Measurements from ENCODE around the gene RCN1.

The RCN1 gene

DNA sequence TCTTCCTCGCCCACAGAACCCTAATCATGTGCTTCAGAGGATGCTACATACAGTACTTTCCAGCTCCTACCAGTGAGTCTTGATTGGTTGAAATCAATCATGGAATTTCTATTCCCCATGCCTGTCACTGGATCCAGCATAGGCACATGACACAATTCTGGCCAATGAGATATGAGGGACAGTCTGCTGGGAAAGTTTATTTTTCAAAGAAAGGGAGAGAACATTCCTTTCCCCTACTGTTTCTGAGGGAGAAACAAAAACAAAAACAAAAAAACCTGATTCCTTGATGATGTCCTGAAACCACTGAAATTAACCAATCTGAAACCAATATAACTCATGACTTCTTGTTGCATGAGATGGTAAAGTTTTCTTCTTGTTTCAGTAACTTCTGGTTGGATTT lies 3.3 kb upstream of the RCN1 start:
- ChIA-PET POLR2A (ENCODE audit: low non-redundant PET) (no interaction called here), CTCF (no interaction called here)
- H3K27ac ChIP-seq, result no peak overlapping the region
- no peak for DNase-seq (ENCODE audit: low spot score)
- TF ChIP-seq, protein P1, sequence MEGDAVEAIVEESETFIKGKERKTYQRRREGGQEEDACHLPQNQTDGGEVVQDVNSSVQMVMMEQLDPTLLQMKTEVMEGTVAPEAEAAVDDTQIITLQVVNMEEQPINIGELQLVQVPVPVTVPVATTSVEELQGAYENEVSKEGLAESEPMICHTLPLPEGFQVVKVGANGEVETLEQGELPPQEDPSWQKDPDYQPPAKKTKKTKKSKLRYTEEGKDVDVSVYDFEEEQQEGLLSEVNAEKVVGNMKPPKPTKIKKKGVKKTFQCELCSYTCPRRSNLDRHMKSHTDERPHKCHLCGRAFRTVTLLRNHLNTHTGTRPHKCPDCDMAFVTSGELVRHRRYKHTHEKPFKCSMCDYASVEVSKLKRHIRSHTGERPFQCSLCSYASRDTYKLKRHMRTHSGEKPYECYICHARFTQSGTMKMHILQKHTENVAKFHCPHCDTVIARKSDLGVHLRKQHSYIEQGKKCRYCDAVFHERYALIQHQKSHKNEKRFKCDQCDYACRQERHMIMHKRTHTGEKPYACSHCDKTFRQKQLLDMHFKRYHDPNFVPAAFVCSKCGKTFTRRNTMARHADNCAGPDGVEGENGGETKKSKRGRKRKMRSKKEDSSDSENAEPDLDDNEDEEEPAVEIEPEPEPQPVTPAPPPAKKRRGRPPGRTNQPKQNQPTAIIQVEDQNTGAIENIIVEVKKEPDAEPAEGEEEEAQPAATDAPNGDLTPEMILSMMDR (conservative IDR thresholded peaks at IDR 0.05; ENCODE audit: low read depth), result no peak

DNA sequence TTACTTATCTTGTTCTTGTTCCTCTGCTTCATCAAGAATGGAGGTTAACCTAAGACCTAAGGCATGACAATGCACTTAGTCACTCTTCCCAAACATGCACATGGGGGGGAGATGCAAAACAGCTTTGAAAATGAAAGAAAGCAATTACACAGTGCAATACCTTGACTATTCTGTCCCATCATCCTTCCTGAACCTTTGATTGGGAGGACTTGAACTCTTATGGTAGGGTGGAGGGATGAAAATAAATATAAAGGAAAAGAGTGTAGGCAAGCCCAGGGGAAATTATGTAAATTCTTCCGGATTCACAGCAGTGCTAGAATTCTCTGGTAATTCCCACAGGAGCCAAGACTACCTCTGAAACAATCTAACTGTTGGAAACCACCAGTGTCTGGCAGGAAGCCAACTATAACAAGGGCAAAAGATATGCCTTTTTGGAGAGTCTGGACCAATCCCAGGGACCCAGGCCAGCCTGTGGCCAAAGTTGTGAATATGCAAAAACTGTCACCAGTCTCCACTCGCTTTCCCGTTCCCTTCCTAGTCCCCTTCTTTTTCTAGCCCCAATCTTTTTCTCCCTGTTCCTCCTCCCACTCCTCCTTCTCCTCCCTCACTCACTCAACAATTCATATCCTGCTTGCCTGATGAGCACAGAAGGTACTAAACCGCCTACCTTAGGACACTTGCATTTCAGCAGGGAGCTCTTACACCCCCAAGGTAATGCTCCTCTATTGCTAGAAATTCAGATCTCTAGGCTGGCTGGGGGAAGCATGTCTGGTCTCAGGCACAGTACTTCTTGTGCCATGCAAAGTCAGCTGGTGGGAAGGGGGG lies 2.5 kb upstream of the RCN1 start:
- TF ChIP-seq, protein P1 (conservative IDR thresholded peaks at IDR 0.05; ENCODE audit: low read depth), result no peak
- CTCF ChIA-PET, result no interaction called here
- DNase-seq (ENCODE audit: low spot score), result peak; percentile 72
- H3K27ac ChIP-seq, result peak overlapping the region; percentile 51
- POLR2A ChIA-PET (ENCODE audit: low non-redundant PET), result no interaction called here

DNA sequence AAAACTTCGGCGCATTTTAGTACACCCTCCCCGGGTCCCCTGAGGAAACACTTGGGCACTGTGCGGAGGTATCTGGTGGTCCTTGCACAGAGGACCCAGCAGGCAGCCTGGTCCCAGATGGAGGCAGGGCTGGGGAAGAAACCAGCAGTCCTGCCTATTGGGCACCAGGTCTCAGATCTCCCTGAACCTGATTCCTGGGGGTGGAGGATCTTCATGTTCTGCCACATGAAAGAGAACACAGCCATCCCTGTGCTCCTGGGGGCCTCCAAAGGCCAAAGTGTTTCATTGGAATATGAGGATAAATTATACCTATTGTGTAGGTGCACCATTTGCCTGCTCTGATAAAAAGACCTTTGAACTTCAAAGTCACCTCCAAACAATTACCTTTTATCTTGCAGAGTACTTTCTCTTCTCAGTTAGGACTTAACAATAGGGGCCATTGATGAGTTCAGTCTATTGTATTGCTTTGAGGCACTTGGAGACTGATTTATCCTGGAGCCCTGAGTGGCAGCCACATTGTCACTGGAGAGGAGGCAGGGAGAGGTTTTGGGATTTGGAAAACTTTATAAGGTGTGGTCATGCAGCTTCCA lies 1.8 kb downstream of the RCN1 start:
- TF ChIP-seq, protein P1 (conservative IDR thresholded peaks at IDR 0.05; ENCODE audit: low read depth), result no peak
- peak overlapping the region; percentile 83 for H3K27ac ChIP-seq
- CTCF ChIA-PET, result no interaction called here
- POLR2A ChIA-PET (ENCODE audit: low non-redundant PET), result no interaction called here
- no peak for DNase-seq (ENCODE audit: low spot score)

DNA sequence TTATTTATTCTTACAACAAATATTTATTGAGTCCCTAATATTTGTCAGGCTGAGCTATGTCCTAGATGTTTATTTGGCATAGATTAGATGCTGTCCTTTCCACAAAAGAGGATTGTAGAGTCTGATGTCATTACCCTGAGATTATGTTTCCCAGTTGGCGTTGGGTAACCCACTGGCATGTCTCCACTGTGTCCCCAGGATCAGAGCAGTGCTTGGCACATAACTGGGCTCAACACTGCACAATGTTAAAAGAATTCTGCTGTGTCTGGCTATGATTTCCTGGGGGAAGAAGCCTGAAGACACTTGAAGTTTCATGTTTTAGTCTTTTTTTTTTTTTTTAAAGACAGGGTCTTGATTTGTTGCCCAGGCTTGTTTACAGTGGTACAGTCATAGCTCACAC lies 4.0 kb downstream of the RCN1 start:
- H3K27ac ChIP-seq, result no peak overlapping the region
- CTCF ChIA-PET, result no interaction called here
- POLR2A ChIA-PET (ENCODE audit: low non-redundant PET), result no interaction called here
- DNase-seq (ENCODE audit: low spot score), result no peak
- TF ChIP-seq, protein P1 (conservative IDR thresholded peaks at IDR 0.05; ENCODE audit: low read depth), result no peak

DNA sequence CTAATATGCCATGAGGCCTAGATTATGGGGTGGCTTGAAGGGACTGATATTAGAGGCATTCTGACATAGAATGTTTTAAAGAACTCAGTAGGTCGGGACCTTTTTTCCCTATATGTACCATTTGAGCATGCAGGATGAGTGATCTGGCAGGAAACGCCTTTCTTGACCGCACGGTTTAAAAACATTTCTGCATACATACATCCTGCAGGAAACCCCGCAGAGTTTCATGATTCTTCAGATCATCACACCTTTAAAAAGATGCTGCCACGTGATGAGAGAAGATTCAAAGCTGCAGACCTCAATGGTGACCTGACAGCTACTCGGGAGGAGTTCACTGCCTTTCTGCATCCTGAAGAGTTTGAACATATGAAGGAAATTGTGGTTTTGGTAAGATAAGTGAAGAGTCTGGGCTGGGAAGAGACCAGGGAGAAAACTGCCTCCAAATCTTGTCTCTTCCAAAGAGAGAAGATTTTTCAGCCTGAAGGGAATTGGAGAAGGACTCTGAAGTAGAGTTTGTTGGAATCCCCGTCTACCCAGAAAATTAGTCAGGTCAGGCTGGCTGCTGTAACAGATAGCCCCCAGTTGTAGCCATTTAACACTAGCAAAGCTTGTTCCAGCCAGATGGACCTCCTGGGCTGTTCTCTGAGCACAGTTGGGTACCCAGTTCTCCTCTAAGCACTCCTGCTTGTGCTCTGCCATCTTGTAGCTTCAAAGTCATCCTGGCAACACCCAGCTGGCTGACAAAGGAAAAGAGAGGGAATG lies 7.4 kb downstream of the RCN1 start:
- DNase-seq (ENCODE audit: low spot score), result no peak
- POLR2A ChIA-PET (ENCODE audit: low non-redundant PET), result interaction anchor here (0.6 kb wide), 1 partner anchor 693 kb away, joined by 3 read pairs; no protein-coding TSS in a partner anchor
- TF ChIP-seq, protein P1 (conservative IDR thresholded peaks at IDR 0.05; ENCODE audit: low read depth), result no peak
- CTCF ChIA-PET, result interaction anchor here (0.6 kb wide), 1 partner anchor 336 kb away, joined by 3 read pairs; no protein-coding TSS in a partner anchor
- H3K27ac ChIP-seq, result no peak overlapping the region

DNA sequence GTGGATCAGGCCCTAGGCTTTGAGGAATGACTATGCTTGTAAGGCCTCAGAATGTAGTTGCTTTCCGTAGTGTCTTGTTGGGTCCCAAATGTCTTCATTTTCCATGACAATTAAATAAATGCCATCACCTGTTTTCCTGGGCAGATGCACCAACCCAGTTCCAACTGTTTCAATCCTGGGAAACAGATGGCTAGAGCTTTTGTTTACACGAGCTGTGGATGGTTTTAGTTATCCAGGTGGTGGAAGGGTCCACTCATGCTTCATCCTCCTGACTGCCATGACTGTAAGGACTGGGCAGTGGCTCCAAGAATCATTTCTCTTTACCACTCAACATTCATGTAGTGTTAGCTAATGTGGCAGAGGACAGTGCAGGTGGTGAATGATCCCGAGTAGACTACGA lies 8.6 kb downstream of the RCN1 start:
- no peak overlapping the region for H3K27ac ChIP-seq
- POLR2A ChIA-PET (ENCODE audit: low non-redundant PET), result no interaction called here
- TF ChIP-seq, protein P1 (conservative IDR thresholded peaks at IDR 0.05; ENCODE audit: low read depth), result no peak
- CTCF ChIA-PET, result interaction anchor here (1.2 kb wide), 1 partner anchor 48 kb away, joined by 4 read pairs; no protein-coding TSS in a partner anchor
- DNase-seq (ENCODE audit: low spot score), result no peak
